ENCODE measurements around the gene FAM120B. TPM values are rescaled to one million over a fixed set of nuclear protein-coding genes. Genes with fewer than 3 reads are reported as not detected.

The FAM120B gene
- total and polyA plus RNA-seq, 2 experiments from 2014 or later, result 7.2 to 16.7 TPM

DNA sequence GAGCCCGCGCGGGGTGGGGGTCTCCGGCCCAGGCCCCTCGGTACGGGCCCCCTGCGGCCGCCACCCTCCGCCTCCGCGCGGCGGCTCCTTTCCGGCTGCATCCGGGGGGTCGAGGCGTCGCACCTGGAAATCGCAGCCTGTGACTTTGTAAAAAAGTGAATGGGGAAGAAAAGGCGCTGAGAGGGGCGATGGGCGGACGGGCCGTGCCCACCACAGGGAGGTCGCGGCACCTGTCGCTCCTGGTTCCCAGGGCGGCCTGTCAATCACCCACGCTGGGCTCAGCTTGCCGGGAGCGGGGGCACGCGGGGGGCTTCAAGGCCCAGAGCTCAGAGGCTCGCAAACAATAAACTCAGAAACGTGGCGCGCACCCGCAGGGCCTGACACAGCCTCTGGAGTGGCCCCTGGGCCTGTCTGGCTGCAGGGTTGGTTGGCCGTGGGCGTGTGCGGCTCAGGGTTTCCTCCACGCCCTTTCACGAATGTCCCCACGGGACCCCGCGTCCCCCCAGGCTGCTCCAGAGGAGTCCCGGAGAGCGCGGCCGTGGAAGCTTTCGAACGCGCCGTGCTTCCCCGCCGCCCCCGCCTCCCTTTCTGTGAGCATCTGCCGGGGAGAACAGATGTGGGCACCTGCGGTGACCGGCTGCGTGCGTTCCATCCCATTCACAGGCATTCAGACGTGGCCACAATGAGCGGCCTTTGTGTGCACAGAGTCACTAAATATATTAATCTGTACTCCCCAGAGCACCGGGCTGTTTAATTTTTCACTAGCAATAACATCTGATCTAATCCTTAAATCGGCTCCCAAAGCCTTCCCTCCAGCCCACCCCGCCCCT is 9.6 kb upstream of the FAM120B start (continued):
- TF ChIP-seq, protein P1, sequence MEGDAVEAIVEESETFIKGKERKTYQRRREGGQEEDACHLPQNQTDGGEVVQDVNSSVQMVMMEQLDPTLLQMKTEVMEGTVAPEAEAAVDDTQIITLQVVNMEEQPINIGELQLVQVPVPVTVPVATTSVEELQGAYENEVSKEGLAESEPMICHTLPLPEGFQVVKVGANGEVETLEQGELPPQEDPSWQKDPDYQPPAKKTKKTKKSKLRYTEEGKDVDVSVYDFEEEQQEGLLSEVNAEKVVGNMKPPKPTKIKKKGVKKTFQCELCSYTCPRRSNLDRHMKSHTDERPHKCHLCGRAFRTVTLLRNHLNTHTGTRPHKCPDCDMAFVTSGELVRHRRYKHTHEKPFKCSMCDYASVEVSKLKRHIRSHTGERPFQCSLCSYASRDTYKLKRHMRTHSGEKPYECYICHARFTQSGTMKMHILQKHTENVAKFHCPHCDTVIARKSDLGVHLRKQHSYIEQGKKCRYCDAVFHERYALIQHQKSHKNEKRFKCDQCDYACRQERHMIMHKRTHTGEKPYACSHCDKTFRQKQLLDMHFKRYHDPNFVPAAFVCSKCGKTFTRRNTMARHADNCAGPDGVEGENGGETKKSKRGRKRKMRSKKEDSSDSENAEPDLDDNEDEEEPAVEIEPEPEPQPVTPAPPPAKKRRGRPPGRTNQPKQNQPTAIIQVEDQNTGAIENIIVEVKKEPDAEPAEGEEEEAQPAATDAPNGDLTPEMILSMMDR (conservative IDR thresholded peaks at IDR 0.05; ENCODE audit: low read depth in 2 of 2), result no peak; a peak in 1 of 4 replicates
- TF ChIP-seq, protein P2, sequence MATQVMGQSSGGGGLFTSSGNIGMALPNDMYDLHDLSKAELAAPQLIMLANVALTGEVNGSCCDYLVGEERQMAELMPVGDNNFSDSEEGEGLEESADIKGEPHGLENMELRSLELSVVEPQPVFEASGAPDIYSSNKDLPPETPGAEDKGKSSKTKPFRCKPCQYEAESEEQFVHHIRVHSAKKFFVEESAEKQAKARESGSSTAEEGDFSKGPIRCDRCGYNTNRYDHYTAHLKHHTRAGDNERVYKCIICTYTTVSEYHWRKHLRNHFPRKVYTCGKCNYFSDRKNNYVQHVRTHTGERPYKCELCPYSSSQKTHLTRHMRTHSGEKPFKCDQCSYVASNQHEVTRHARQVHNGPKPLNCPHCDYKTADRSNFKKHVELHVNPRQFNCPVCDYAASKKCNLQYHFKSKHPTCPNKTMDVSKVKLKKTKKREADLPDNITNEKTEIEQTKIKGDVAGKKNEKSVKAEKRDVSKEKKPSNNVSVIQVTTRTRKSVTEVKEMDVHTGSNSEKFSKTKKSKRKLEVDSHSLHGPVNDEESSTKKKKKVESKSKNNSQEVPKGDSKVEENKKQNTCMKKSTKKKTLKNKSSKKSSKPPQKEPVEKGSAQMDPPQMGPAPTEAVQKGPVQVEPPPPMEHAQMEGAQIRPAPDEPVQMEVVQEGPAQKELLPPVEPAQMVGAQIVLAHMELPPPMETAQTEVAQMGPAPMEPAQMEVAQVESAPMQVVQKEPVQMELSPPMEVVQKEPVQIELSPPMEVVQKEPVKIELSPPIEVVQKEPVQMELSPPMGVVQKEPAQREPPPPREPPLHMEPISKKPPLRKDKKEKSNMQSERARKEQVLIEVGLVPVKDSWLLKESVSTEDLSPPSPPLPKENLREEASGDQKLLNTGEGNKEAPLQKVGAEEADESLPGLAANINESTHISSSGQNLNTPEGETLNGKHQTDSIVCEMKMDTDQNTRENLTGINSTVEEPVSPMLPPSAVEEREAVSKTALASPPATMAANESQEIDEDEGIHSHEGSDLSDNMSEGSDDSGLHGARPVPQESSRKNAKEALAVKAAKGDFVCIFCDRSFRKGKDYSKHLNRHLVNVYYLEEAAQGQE (IDR thresholded peaks at IDR 0.05; ENCODE audit: unreplicated experiment), result no peak
- TF ChIP-seq EZH2phosphoT487 (IDR thresholded peaks at IDR 0.05; ENCODE audit: unreplicated experiment) (no peak), NANOG (IDR thresholded peaks at IDR 0.05; ENCODE audit: borderline replicate concordance) (no peak), CREB1 (CRISPR knock-in tag; IDR thresholded peaks at IDR 0.05; ENCODE audit: low read depth) (no peak)

DNA sequence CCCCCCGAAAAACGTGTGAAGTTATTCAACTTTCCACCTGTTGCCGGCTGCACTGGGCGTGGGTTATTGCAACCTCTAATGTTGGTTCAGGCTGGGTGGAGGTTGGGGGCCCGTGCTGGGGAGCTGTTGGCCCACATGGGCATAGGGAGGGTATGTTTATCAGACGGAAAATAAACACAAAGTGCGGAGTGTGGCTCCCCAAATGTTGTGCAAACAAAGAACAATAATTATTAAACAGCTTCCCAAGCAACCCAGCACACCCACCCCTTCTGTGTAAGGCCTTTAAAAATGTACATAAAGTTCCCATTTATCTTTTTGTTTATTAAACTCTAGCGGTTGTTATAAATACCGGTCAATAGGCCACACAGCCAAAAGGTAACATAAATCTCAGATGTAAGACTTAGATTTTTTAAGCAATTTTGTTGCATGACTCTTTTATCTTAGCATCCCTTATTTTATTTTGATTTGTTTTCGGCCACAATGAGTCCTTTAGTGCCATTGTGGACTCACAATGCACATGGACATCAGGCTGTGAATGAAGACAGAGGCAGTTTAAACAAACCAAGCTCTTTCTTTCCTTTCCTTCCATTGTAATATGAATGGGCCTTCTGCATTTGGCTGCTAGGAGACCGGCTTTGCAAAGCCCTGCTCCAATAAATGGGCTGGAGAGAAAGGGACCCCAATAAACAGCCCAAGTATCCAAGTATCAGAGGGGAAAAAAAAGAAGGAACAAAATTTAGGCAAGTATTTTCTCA is 8.8 kb upstream of the FAM120B start:
- Mint-ChIP-seq H3K27me3 (ENCODE audit: insufficient read depth, low read depth, poor library complexity) (peaks cover 61% of the 10 kb centered on the region), H3K4me3 (peak overlapping the region; percentile 54), H3K36me3 (ENCODE audit: low read depth) (peaks cover 42% of the 10 kb centered on the region), H3K9me3 (peaks cover 45% of the 10 kb centered on the region), H3K27ac (no peak overlapping the region), H3K4me1 (peaks cover 39% of the 10 kb centered on the region)
- Histone ChIP-seq H3K36me3 (ENCODE audit: insufficient read depth) (peaks cover 13% of the 10 kb centered on the region; the same call in 1 of the 2 replicates), H3F3A (replicated peaks; ENCODE audit: low read depth) (peaks cover 9% of the 10 kb centered on the region), H2AFZ (no peak overlapping the region), H4K20me1 (replicated peaks; ENCODE audit: insufficient read depth) (no peaks in the 10 kb centered on the region), H3K79me2 (replicated peaks; ENCODE audit: insufficient read depth) (no peaks in the 10 kb centered on the region), H3K4me3 (peak overlapping the region; percentile 78), H3K27me3 (ENCODE audit: insufficient read depth) (peaks cover 57% of the 10 kb centered on the region), H3K4me1 (ENCODE audit: insufficient read depth) (peaks cover 42% of the 10 kb centered on the region), H3K9me2 (ENCODE audit: insufficient read depth) (no peaks in the 10 kb centered on the region; the same call in 1 of the 2 replicates), H3K4me2 (peak overlapping the region; percentile 67), H3K27ac (ENCODE audit: low read depth) (no peak overlapping the region)
- DNase-seq (ENCODE audit: low spot score), result no peak
- TF ChIP-seq ZNF114 (CRISPR knock-in tag; IDR thresholded peaks at IDR 0.05) (no peak), NANOG (IDR thresholded peaks at IDR 0.05; ENCODE audit: borderline replicate concordance) (0 out of 2 replicates have a peak, but pooled peaks have one; percentile 20)
- ATAC-seq, result no peak

All from GM23338 (cell line).